GM18508 (cell line): ENCODE results near the gene ADAMTSL1.

Source experiments
- ATAC-seq: cut with Tn5 transposase; IDR thresholded peaks from one replicate; pipeline ENCODE4 v1.9.1; 2021; ENCODE audit warnings: moderate number of reproducible peaks; ENCODE audit not compliant: insufficient read depth, unreplicated experiment

The ADAMTSL1 gene

DNA sequence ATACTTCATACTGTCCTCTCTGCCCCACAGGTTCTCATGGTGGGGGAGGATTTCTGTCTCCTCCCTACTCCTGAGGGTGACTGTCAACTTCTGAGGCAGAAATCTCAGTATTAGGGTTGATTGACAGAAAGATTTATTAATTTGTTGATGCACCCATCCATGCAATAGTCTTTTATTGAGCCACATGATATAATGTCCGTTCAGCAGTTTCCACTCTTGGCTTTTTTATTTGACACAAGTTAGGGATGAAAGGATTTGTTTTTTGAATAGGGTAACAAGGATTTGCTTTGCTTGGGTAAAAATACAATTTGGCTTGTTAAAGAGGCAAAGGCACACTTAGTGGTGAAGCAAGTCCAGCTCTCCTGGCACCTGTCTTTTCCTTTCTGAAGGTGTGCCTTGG, 125.0 kb downstream of the ADAMTSL1 start:
- ATAC-seq: no peak

DNA sequence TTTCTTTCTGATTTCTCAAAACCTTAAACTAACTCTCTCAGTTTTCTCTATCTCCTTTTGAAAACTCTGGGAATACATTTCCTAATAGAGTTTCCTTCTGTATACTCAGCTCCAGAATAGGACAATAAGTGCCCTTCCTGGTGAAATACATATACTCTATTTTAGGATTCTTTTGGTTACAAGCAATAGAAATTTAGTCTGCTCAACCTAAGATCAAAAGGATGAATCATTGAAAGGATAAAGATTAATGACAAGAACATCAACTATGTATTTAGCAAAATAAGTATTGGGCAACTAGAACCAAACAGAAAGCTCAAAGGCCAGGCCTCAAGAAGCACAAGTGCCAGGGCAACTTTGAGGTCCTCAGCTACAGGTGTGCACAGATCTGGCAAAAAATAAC, 127.1 kb downstream of the ADAMTSL1 start:
- ATAC-seq: no peak

DNA sequence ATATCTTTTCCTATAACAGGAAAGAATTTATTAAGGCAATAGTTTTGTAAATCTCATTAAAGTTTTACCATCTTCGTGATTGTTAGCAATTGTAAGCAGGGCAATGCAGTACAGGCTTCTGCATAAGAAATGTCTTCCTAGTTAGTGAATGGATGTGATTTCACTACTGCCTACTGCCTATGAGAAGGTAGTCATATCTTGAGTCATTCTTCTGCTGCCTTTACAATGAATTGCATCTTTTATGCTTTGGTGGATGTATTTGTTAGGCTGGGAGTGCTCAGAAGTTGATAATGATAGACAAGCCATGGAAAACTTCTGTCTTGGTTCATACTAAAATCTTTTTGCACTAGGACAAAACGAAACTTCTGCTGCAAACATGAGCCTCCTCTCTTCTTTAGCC, 128.0 kb downstream of the ADAMTSL1 start:
- ATAC-seq: no peak

- ATAC-seq: no peak
Observed at GRCh38 chr9:18604767-18605730, 131.1 kb downstream of the ADAMTSL1 start.

DNA sequence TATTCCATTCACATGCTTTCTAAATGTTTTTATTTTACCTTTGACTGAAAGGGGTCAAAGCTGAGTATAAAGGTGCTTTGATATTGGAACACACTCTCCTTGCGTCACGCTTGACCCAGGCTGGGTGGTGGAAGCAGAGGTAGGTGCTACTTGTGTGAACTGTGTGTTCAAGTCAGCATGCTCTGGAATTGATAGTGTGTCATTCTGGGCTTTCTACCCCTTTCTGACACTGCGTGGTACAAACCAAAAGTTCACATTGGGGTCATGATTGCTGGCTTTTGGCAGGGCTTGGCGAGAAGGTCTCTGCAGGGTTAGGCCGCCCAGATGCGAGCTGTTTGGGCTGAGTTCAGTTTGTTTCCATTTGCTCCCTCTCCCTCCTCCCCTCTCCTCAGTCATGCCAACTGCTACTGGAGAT, 131.8 kb downstream of the ADAMTSL1 start:
- ATAC-seq: no peak

GRCh38 chr9:18606281-18606680, 132.3 kb downstream of the ADAMTSL1 start:
- no peak for ATAC-seq

DNA sequence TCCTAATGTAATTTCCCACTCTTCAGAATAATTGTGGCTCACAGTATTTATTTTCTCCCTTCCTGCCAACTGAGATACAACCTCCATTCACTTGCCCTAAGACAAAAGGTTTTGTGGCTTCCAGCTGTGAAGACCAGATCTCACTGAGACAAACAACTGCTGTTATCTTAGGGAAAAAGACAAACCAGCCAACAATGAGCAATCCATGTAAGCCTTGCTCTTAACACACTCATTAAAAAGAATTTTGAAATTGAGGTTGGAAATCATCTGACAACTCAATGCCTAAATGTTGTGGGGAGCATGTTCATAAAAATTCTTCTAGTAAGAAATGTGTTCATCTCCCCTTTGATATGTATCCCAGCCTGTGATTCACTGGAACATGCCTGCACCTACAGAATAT, 132.9 kb downstream of the ADAMTSL1 start:
- no peak for ATAC-seq

GRCh38 chr9:18608371-18608770, 134.4 kb downstream of the ADAMTSL1 start:
- ATAC-seq: no peak

DNA sequence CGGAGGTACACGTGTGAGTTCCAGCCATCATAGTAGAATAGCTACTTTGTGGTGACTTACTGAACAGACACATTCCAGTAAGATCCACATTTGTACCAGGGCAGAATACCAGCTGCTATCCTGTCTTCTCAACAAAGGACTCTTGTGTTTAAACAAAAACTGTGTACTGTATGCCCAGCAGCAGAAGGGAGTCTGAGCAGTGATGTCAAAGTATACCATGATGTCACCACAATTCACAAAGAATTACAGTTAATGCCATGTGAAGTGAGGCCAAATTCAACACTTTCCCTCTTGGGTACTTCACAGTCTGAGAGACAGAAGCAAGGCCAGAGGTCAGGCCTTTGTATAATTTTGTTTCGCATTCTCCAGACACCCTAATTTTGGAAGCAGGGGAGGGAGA, 137.0 kb downstream of the ADAMTSL1 start:
- ATAC-seq: no peak

DNA sequence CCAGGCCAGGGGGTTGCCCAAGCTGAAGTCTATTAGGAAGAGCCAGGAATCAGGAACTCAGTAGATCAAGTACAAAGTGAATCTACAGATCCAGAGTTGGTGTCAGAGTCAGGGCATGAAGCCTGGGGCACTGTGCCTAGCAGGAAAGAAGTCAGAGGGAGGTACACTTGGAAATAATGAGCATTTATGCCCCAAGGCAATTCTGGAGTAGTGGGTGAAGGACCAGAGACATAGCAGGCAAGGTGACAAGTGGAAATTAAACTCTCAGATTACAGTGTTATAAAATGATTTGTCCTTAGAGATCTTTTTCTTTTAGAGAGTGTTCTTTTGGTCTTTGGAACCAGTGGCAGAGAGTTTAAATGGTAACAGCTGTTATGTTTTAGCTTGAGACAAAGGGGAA, 138.0 kb downstream of the ADAMTSL1 start:
- no peak for ATAC-seq

GRCh38 chr9:18614116-18614515, 140.2 kb downstream of the ADAMTSL1 start:
- ATAC-seq: no peak

- no peak for ATAC-seq
Observed at GRCh38 chr9:18614651-18615050, 140.7 kb downstream of the ADAMTSL1 start.

DNA sequence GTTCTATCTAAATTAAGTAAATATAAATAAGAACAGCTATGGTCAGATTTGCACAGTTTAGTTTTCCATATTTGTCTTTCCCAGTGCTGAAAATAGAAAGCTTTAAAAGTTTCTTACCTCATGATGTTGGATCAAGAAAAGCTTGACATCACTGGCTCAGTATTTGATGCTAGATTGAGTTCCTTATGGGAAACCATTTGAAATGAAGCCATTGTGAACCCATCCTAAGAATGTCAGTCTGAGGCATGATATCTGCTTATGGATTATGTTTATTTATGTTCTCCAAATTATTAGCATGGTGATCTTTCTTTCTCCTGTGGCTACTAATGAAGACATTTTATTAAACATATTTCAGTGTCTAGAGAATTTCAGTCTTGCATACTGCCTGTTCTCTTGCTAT, 143.0 kb downstream of the ADAMTSL1 start:
- no peak for ATAC-seq

DNA sequence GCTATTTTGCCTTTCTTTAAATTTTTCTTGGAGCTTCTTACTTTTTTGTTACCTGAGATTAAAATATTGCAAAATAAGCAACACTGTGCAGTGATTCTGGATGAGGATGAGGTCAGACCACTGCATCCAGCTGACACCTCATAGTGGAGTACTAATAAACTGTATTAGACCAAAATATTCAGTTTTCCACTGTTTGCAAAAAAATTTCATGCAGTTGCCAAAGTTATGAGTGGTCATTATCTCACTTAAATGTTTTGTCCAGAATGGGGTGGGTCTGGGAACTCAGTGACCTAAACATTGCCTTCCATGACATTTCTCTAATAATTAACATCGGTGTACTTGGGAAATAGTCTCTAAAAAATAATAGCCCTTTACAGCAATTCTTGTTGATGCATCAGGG, 143.8 kb downstream of the ADAMTSL1 start:
- no peak for ATAC-seq

GRCh38 chr9:18618862-18619261, 144.9 kb downstream of the ADAMTSL1 start:
- no peak for ATAC-seq

GRCh38 chr9:18622186-18622836, 148.4 kb downstream of the ADAMTSL1 start:
- ATAC-seq: no peak

DNA sequence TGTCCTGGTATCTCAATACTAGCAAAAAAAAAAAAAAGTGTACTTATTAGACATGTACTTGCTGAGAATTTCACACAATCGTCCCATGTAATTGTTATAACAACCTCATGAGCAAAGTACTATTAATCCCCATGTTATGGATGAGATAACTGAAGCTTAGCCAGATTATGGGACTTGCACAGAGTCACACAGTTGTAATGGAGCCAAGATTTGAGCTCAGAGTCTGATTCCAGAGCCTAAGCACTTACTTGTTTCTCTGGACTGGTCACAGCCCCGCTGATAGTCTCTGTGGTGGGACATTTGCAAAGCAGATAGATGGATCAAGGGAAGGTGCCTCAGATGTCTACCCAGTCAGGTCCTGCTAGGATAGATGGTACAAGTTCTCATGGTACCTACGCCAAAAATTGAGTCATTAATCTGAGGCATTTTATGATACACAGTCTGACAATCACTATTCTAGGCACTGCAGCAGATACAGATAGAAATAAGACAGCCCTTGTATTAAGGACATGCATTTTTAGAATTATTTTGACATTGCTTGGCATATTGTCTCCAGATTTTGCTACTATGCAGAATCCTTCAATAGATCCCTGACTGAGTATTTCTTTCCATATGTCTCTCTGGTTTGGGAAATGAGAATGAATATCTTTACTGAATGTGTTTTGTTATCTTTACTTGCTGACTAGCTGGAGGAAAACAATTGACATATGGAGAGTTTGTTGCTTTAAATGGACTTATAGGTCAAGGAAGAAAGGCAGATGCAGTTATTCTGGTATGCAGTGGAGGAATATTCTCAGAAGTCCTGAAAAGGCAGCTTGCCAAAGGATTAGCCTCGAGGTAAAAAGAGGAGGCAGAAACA, 149.5 kb downstream of the ADAMTSL1 start:
- no peak for ATAC-seq

- ATAC-seq: no peak
Observed at GRCh38 chr9:18626046-18626698, 152.2 kb downstream of the ADAMTSL1 start.

- no peak for ATAC-seq
Observed at GRCh38 chr9:18629136-18629535, 155.2 kb downstream of the ADAMTSL1 start.
